ENCODE data around the gene PLSCR3. TPM values are rescaled to one million over a fixed set of nuclear protein-coding genes. Genes with fewer than 3 reads are reported as not detected.

PLSCR3 gene
- total RNA-seq, 4 donors from 2014 or later: 16.8 to 38.1 (median 17.7) TPM

DNA sequence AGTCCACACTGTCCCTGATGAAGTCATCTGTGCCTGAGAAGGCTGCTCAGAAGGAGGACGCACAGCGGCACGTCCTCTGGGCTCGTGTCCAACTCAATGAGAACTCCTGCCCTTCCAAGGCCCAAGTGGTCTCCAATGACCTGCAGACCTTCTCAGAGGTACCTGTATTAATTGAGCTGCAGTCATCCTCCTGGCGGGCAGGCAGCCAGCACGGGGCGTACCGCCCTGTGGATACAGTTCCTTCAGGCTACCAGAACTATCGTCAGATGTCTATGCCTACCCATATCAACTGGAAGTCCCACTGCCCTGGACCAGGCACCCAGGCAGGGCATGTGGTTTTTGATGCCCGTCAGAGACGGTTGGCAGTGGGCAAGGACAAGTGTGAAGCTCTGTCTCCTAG lies 38.0 kb upstream of the PLSCR3 start:
- WGBS, 2 donors (ENCODE audit: low coverage in 1 of 2): 100% methylated on average over 2 of the region's 11 CpGs; no CpG with 5 or more reads in 1 of the 2 donors
- Histone ChIP-seq H3K27me3 (peaks cover 45% of the 10 kb centered on the region), H3K27ac (no peak overlapping the region), H3K9me3 (no peaks in the 10 kb centered on the region), H3K4me1 (peaks cover 2 to 27% (median 19%) of the 10 kb centered on the region in 3 donors), H3K36me3 (no peaks in the 10 kb centered on the region), H3K4me3 (no peak overlapping the region)
- TF ChIP-seq POLR2AphosphoS5 (IDR thresholded peaks at IDR 0.05) (no peak), POLR2A (IDR thresholded peaks at IDR 0.05) (no peak), EP300 (IDR thresholded peaks at IDR 0.05) (no peak)
- TF ChIP-seq, protein P1, sequence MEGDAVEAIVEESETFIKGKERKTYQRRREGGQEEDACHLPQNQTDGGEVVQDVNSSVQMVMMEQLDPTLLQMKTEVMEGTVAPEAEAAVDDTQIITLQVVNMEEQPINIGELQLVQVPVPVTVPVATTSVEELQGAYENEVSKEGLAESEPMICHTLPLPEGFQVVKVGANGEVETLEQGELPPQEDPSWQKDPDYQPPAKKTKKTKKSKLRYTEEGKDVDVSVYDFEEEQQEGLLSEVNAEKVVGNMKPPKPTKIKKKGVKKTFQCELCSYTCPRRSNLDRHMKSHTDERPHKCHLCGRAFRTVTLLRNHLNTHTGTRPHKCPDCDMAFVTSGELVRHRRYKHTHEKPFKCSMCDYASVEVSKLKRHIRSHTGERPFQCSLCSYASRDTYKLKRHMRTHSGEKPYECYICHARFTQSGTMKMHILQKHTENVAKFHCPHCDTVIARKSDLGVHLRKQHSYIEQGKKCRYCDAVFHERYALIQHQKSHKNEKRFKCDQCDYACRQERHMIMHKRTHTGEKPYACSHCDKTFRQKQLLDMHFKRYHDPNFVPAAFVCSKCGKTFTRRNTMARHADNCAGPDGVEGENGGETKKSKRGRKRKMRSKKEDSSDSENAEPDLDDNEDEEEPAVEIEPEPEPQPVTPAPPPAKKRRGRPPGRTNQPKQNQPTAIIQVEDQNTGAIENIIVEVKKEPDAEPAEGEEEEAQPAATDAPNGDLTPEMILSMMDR (IDR thresholded peaks at IDR 0.05): no peak
- no peak for ATAC-seq

DNA sequence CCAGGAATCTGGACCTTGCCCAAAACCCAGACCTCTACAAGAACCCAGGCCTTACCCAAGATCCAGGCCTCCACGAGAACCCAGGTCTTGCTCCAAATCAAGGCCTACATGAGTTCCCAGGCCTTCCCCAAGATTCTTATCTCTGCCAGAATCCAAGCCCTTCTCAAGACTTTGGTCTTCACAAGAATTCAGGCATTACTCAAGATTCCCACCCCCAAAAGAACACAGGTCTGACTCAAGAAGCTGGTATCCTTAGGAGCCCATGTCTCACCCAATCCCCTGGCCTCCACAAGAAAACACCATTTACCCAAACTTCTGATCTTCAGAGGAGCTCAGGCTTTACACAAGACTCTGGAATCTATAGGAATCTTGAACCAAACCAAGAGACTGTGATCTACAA lies 36.9 kb upstream of the PLSCR3 start:
- H3K27ac ChIP-seq: no peak overlapping the region
- no peak overlapping the region for H3K4me3 ChIP-seq
- no peak for TF ChIP-seq POLR2AphosphoS5 (IDR thresholded peaks at IDR 0.05)
- no peak for TF ChIP-seq POLR2A (IDR thresholded peaks at IDR 0.05)
- TF ChIP-seq, protein P1 (IDR thresholded peaks at IDR 0.05): no peak
- TF ChIP-seq EP300 (IDR thresholded peaks at IDR 0.05): no peak
- peaks cover 0 to 17% (median 8%) of the 10 kb centered on the region in 3 donors for H3K4me1 ChIP-seq
- H3K36me3 ChIP-seq: no peaks in the 10 kb centered on the region
- H3K27me3 ChIP-seq: peaks cover 37% of the 10 kb centered on the region
- no peaks in the 10 kb centered on the region for H3K9me3 ChIP-seq
- WGBS, 2 donors (ENCODE audit: low coverage in 1 of 2): 100% methylated on average over 1 of the region's 1 CpG; no CpG with 5 or more reads in 1 of the 2 donors
- ATAC-seq: no peak

DNA sequence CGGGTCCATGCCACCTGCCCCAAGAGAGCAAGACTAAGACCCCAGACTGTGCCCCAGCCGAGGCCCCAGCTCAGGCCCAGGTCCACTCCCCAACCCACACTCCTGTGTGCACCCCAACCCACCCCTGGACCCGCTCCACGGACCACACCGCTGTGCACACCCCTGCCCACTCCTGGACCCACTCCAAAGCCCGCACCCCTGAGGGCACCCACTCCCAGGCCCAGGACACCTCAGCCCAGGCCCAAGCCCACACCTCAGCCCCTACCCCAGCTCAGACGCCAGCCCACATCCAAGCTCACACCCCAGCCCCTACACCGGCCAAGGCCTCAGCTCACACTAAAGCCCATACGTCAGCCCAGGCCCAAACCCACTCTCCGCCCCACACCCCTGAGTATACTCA lies 35.4 kb upstream of the PLSCR3 start:
- peaks cover 0 to 2% (median 0%) of the 10 kb centered on the region in 3 donors for H3K4me1 ChIP-seq
- no peak overlapping the region for H3K27ac ChIP-seq
- no peak for ATAC-seq
- TF ChIP-seq, protein P1 (IDR thresholded peaks at IDR 0.05): no peak
- TF ChIP-seq POLR2AphosphoS5 (IDR thresholded peaks at IDR 0.05): no peak
- TF ChIP-seq POLR2A (IDR thresholded peaks at IDR 0.05): no peak
- TF ChIP-seq EP300 (IDR thresholded peaks at IDR 0.05): no peak
- no peak overlapping the region for H3K4me3 ChIP-seq
- no peaks in the 10 kb centered on the region for H3K9me3 ChIP-seq
- peaks cover 24% of the 10 kb centered on the region for H3K27me3 ChIP-seq
- H3K36me3 ChIP-seq: no peaks in the 10 kb centered on the region
- 93% methylated on average over 5 of the region's 10 CpGs; no CpG with 5 or more reads in 1 of the 2 donors for WGBS, 2 donors (ENCODE audit: low coverage in 1 of 2)

DNA sequence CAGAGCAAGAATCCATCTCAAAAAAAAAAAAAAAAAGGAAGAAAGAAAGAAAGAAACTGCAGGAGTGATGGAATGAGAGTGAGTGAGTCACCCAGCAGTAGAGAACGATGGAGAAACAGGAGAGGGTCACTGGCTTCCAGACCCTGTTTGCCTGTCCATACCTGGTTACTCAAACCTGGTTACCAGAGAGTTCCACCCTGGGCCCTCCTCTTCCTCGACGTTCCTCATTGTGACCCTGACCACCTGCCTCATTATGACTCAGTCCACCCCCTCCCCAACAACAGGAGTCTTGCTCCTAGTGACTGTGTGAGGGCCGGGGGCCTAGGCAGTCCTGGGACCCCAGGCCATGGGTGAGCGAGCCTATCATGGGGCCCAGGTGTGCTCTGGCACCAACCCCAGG lies 34.2 kb upstream of the PLSCR3 start, which contains the start of gene SPEM3:
Gene SPEM3 (plus strand): TSS at position 301 of the 400 bp plus-strand sequence. CDS start 46 bp downstream, at position 347.
- WGBS, 2 donors (ENCODE audit: low coverage in 1 of 2): 61 to 70% methylated on average over 2 to 3 of the region's 5 CpGs

DNA sequence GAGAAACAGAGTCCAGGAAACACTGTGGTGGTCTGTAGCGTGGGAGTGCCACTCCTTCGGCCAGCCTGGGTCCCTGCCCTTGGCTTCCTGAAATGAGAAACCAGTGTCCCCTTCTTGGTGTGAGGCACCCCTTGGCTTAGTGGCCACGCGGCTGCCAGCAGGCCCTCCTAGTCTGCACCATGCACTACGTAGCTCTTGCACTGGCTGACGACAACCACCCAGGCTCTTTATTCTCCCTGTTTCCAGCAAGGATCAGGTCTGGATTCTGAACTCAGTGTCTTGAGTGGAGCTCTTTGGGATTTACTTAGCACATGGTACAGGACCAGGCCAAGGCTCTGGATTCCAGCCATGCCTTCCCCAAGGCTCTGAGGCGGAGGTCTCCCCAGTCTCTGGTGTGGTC lies 33.2 kb upstream of the PLSCR3 start:
- no peak for ATAC-seq
- no peaks in the 10 kb centered on the region for H3K9me3 ChIP-seq
- no peak overlapping the region for H3K4me3 ChIP-seq
- no peaks in the 10 kb centered on the region for H3K4me1 ChIP-seq
- no peaks in the 10 kb centered on the region for H3K36me3 ChIP-seq
- TF ChIP-seq POLR2A (IDR thresholded peaks at IDR 0.05) (no peak), POLR2AphosphoS5 (IDR thresholded peaks at IDR 0.05) (no peak), EP300 (IDR thresholded peaks at IDR 0.05) (no peak)
- TF ChIP-seq, protein P1 (IDR thresholded peaks at IDR 0.05): no peak
- H3K27me3 ChIP-seq: peaks cover 7% of the 10 kb centered on the region
- H3K27ac ChIP-seq: no peak overlapping the region
- WGBS, 2 donors (ENCODE audit: low coverage in 1 of 2): 75 to 97% methylated on average over 3 to 6 of the region's 7 CpGs

More for the DNA sequence above, 34.2 kb upstream of the PLSCR3 start, which contains the start of gene SPEM3:
- no peaks in the 10 kb centered on the region for H3K9me3 ChIP-seq
- H3K36me3 ChIP-seq: no peaks in the 10 kb centered on the region
- TF ChIP-seq POLR2A (IDR thresholded peaks at IDR 0.05) (no peak), EP300 (IDR thresholded peaks at IDR 0.05) (no peak), POLR2AphosphoS5 (IDR thresholded peaks at IDR 0.05) (no peak)
- TF ChIP-seq, protein P1 (IDR thresholded peaks at IDR 0.05): no peak
- no peak for ATAC-seq
- no peak within 1 kb of the TSS for H3K4me3 ChIP-seq
- H3K4me1 ChIP-seq: no peaks in the 10 kb centered on the region
- peaks cover 12% of the 10 kb centered on the region for H3K27me3 ChIP-seq
- H3K27ac ChIP-seq: no peak within 1 kb of the TSS

Data from gastroesophageal sphincter (tissue), 4 donors.